HUDEP-2 (cell line): ENCODE data around the gene CELF2.

ENCODE experiments used
- DNase-seq, 76 experiments: peaks; one replicate each; lab custom pipeline; 2025; ENCODE audit not compliant: unreplicated experiment in 76 of 76; lab: John Stamatoyannopoulos, UW

The CELF2 gene

DNA sequence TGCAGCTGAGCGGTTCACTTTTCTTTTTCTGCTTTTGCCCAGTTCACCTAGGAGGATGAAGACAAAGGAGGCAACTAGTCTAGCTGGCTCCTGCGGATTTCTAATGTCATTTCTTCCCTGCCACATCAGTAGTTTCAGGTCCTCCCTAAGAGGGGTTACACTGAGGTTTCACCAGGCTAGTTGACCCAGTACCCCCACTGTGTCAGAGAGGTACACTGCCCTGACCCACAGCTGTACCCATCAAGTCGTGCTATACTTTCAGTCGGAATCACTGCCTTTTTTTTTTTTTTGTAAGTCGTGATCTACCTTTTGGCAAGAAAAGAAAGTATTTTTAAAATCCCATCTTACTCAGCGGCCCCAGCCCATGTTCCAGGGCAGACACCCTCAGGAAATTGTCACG, 243.5 kb downstream of the CELF2 start:
- no peak for DNase-seq

DNA sequence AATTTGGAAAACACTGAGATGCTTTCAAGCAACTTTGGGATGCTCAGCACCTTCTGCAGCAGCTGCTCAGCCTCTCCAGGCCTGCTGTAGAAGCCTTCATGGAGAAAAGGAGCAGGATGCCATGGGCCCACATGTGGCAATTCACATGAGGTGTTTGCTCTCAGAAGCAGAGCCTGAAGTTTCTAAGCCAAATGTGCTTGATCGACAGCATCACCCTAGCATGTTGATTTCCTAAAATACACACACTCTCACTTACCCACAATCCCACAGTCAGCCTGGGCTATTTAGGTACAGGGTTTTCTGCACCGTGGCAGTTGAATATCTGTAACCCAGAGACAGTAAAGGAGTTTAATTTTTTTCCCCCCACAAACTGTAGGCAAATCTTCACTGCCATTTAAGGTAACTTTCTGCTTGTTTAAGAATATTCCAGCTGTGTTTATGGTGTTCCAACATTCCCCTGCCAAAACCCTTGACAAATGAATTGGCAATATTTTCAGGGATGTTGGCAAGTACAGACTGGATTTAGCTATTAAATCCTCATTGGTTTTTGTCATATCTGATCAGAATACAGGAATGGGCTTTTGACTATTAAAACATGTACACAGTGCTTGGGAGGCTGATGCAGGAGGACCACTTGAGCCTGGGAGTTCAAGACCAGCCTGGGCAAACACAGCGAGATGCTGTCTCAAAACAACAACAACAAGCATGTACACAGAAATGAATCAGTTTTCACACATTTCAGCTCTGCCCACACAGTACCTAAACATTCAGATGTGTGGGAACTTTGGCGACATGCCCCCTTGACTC, 244.2 kb downstream of the CELF2 start:
- no peak for DNase-seq

DNA sequence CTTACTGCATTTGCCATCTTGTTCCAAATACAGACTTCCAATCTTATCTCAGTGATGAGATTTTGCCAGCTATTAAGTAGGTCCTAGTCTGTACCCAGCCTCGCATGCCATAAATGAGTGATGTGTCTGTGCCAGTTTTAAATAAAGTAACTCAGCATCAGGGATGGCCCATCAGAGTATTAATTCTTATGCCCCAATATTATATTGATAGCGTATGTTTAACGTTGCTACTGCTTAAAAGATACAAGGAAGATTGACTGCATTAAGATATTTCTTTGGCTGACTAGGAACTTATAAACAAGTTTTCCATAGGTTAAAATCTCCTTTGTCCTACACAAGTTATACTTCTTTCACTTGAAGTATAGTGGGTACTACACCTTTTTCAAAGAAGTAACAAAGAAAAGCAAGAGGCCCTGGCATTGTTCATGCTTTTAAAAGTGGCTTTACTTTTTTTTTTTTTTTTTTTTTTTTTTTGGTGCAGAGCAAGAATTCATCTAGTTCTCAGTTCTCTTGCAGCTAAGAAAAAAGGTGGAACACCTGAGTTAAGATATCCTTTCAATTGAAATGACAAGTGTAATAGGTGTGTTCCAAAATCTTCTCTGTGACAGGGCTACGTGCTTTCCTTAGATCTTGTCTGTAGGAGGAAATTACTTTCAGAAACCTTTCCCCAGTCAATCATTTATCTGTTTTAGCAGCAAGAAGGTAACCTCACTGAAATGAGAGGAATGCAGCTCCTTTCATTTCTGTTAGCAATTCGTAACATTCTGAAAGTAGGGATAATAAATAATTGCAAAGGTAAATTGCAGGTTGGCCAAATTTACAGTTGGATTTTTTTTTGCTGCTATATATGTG, 245.0 kb downstream of the CELF2 start:
- DNase-seq = no peak

DNA sequence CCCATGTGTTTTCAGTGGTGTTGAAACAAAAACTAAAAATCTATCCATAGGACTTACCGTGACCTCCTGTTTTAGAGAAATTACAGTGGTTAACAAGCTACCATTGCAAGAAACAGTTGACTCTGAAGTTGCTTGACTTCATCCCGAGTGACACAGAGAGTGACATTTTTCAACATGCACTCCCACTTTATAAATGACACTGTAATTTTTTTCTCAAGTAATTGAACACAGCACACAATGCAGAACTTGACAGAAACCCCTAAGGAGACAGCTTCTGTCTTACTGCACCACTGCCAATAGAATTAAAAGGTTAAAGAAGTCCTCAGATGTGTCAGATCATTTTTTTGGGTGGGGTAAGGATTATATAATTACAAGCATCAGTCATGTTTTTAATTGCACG, 246.1 kb downstream of the CELF2 start:
- no peak for DNase-seq

DNA sequence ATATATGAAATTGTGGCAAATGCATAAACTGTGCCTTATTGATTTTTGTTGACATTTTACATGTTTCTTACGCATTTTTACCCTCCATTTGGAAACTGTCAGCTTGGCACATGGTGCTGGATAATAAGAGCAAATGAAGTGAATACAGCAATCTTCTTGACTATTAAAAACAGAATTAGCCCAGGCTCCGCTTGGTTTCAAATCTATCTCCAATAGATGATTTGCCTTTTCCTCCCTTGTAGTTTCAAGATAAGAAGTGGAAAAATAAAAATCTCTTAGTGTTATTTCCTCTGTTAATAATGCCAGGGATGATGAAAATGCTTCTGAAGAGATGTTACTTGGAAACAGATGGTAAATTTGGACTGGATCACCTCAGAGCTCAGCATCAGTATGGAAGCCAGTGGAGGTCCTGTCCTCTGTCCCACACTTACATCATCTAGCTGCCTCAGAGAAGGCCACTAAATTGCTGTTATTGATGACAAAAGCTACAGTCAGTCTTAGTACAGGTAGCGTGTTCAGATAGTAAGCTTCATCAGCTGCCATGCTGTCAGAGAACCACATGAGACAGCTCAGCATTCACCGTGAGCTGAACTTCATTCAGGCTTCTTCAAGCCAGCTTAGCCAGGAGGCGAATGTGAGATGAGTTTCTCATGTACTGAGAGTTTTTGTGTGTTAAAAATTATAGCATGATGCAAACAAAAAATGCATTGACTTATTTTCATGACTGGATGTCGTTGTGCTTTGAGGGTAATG, 246.8 kb downstream of the CELF2 start:
- DNase-seq = no peak

DNA sequence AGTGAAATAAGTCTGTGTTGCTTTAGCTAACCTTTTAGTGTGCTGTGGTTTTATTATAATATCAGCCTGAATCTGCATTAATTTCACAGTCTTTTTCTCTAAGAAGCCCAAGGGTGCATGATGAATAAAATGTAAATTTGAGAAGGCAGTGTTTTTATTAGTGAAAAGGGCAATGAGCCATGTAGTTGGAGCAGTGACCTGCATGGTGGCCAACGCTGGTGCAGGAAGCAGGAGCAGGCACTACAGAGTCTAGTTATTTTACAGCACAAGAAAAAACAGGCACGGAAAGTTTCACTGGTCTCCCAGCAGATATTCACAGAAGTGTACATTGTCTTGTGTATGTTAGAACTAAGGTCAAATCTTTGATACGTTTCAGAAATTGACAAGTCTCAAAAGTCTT, 247.8 kb downstream of the CELF2 start:
- DNase-seq = no peak

DNA sequence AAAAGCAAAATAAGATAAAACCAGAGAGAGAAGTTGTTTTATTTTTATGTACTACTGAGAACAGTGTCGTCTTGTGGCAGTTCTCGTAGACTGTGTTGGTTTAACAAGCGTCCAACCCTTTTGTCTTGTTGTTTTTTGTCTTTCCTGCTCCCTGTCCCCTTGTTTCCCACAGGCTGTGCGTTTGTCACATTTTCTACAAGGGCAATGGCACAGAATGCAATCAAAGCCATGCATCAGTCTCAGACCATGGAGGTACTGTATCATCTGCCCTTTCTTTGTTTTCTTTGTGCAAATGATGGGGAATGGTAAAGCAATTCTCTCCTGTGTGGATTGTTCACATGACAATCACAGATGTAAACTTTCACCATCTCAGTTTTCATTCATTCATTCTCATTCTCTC, 248.8 kb downstream of the CELF2 start:
- no peak for DNase-seq

DNA sequence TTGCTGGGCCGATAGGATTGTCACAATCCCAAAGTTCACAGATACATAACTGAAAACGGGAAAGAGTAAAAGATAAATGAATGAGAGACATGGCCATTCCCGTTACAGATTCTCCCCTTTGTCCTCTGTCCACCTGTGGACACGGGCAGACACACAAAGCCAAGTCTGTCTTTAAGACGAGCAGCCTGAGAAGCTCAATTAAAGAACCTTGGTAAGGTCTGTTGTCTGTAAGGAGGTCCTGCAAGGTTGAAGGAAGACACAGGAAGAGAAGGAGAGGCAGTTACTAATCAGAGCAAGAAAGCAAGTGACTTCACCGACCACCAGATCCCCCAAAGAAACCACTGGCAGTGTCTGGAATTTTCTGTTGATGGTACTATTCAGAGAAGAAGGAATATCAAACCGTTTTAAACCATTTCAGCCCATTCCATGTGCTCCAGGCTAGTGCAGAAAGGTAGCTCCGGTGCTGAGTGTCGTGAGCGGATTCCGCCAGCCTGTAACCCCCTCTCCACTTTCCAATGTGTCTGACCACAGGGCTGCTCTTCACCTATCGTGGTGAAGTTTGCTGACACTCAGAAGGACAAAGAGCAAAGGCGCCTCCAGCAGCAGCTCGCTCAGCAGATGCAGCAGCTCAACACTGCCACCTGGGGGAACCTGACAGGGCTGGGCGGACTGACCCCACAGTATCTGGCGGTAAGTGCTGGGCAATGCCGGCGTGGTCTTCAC, 252.6 kb downstream of the CELF2 start:
- peak in 56 of 76 experiments; percentile 3 to 55 (median 30) for DNase-seq

DNA sequence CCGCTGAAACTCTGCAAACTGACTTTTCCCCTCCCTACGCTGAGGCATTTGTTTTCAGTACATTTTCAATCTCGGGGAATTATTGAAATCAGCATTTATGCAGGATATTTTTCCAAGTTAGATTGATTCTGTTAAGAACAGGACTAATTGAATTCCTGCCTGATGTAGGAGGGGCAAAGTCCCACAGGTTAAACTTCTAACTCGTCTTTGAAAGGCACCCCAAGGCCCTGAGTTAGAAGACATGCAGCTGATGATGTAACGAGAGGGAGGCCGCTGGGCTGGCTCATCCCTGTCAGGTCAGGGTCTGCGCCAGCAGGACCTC, 253.1 kb downstream of the CELF2 start:
- DNase-seq = no peak

DNA sequence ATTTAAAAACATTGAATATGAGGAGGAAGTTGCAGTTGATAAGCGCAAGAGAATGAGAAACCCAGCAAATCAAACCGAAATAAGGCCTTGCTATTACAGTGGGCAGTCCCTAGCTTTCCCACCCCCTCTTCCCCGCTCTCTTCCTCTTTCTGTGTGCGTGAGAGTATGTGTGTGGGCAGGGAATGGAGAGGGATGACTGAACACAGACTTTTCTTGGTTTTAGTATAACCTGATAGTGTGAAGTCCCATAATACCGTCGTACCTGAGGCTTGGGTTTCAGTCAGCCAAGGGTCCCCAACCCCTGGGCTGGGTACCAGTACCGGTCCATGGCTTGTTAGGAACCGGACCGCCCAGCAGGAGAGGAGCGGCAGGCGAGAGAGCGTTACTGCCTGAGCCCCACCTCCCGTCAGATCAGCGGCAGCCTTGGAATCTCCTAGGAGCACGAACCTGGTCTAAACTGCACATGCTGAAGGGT, 255.3 kb downstream of the CELF2 start:
- DNase-seq = no peak

DNA sequence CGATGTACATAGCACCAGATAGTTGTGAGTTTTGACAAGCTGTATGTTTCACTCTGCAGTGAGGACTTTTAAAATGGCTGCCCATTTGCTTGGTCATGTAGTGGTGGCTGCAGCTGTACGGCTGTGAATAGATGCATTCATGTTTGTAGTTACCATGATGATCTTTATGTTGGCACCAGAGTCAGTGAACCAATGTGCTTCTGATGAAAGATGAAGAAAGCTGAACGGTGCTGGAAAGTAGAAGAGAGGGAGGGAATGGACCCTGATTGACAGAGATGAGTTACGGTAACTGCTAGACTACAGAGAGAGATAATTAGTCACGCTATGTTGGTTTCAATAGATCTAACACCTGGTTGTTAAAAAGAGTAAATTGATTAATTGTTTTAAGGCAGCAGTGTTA, 256.8 kb downstream of the CELF2 start:
- no peak for DNase-seq

DNA sequence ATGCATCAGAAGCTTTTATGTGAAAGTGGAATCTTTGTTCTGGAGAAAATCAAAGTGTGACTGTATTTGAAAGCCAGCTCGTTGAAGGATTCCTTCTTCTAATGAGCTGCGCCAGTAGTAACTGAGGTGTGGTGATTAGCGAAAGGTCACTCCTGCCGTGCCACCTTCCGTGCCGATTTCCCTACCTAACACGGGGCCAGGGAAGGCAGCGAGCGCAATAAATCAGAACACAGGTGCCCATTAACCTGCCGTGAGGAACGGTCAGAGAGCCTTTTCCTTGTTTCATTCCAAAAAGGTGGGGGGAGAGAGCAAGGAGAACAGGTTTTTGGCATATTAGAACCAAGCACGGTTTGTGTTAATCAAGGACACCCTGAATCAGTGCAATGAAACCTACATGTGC, 258.0 kb downstream of the CELF2 start:
- no peak for DNase-seq

DNA sequence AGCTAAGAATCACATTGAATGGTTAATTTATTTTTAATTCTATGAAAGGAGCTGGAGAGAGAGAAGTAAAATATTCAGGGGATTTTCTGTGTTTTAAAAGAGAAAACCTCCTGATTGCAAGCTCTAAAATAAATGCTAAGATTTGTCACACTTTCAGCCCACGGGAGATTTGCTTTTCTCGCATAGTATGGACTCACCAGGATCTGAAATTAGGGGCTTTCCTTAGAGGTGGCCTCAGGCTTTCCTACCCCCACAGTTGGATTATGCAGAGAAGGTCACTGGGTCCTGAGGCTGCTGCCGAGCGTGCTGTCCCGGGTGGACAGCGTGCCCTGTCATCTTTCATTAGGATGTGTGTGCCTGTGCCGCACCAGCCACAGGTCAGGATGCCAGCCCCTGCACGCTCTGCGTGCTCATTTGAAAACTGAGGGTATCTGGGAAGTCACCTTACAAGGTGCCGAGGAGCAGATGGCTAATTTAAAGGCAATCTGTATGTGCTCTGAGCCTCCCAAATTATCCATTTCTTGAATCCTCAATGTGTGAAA, 258.8 kb downstream of the CELF2 start:
- no peak for DNase-seq

DNA sequence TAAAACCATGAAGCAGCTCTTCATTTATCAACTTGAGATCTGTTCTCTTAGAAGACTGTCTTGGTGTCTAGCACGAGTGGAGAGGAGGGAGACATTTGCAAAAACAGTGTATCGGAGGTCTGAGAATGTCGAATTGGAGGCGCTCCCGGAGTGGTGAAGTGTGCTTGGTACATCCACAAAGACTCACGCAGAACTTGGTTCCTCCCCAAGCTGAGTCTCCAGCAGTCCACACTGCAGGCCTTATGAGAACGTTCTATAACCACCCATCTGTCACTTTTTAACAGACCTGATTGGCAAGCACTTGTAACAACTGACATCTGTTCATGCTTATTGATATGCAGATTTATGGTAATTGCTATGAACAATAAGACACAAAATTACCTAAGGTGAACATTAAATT, 261.6 kb downstream of the CELF2 start:
- no peak for DNase-seq

DNA sequence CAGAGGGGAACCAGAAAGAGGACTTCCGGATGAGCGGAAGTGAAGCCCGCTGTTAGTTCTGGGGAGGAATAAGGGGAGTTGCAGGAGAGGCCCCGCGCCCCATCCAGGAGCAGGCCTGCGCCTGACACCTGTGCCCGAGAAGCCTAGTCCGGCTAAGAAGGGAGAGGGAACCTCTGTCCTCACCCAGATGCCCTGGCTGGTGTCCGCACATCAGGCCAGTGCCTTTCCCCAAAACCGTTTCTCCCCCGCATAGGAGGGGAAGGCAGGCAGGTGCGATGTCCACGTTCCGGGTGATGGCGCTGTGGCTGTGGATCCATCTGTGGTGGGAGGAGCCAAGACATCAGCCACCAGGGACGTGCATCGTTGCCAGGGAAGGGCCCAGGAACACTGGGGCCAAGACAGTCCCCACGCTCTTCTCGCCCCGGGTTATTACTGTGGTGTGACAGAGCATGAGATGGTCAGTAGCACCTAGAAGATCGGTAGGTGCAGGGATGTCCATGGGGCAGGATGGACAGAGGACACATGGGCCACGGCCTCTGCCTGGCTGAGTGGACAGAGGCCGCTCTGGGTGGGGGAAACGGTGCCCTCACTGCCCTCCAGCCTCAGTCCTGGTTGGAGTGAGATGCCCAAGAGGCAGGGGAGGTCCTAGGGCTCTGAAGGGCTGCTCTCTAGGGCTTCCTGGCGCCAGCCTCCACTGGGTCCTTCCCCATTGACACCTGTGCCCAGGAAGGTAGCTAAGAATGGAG, 262.7 kb downstream of the CELF2 start:
- DNase-seq = no peak

DNA sequence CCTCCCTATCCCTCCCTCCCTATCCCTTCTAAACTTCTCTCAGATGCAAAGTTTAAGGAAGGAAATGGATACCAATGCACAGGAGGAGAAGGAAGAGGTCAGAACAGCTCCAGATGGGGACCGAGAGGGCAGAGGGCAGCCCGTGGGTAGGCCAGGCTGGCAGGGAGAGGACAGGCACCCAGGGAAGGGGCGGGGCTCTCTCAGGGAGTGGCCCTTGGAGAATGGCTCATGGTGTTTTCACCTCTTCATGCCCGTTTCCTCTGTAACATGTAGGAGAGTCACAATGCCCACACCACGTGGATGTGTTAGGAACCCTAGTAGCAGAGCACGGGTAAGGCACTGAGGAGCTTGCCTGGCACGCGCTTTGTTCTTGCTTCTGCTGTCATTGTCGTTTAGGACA, 264.5 kb downstream of the CELF2 start:
- DNase-seq = no peak

DNA sequence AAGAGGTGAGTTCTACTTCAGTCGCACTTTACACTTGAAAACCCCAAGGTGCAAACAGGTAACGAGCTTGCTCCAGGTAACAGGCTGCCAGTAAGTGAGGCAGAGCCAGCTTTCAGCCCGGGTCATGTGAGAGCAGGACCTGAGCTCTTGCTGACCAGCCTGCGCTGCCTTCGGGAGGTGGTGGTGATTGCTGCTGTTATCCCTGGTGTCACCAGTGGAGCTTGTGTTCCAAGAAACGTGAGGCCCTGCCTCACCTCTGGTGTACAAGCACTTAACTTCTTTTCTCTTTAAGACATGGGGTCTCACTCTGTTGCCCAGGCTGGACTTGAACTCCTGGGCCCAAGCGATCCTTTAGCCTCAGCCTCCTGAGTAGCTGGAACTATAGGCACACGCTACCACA, 265.0 kb downstream of the CELF2 start:
- DNase-seq = no peak

DNA sequence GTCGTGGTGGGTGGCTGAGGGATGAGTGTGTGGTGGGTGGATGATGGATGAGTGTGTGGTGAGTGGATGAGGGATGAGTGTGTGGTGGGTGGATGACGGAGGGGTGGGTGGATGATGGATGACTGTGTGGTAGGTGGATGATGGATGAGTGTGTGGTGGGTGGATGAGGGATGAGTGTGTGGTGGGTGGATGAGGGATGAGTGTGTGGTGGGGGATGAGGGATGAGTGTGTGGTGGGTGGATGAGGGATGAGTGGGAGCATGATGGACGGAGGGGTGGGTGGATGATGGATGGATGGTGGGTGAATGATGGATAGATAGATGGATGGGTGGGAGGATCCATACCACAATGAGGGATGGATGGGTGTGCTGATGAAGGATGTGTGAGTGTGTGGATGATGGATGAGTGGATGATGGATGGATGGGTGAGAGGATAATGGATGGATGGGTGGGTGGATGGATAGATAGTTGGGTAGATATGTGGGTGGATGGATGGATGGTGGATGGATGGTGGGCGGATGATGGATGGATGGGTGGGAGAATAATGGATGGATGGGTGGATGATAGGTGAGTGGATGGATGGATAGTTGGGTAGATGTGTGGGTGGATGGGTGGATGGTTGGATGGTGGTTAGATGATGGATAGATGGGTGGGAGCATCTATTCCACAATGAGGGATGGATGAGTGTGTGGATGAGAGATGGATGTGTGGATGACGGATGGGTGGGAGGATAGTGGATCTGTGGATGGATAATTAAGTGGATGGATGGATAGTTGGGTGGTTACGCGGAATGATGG, 266.8 kb downstream of the CELF2 start:
- no peak for DNase-seq

DNA sequence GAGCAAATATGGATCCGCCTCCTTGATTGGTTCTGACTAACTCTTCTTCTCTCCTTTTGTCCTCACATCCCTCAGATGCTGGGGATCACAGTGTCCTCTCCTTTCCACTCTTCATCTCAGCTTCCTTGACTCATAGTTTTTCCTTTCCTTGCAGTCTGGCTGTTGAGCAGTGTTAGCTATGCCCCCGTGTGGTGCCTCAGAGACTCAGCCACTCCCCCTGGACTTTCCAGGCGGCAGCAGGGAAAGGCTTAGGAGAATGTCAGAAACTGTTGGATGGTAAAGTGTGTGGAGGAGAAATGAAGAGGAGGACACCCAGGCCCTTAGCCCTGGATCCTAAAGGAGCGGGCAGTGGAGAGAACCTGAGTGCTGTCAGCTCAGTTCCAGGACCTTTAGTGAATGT, 267.5 kb downstream of the CELF2 start:
- DNase-seq = no peak
